PC-9 (cell line): ENCODE data around the gene EHBP1L1.

Experiments used
- EZH2 ChIP-seq: fragments of 200-600 bp; sonication (generic); IDR thresholded peaks from 2 replicates; pipeline ENCODE4 v1.8.0; 2017; ENCODE audit warnings: antibody characterized with exemption, low read depth
- TF ChIP-seq, protein P1 (sequence below): fragments of 200-600 bp; sonication (generic); conservative IDR thresholded peaks from 2 replicates; pipeline ENCODE4 v1.6.1; 2017; ENCODE audit warnings: mixed run types, antibody characterized with exemption, mild to moderate bottlenecking, moderate library complexity

DNA sequence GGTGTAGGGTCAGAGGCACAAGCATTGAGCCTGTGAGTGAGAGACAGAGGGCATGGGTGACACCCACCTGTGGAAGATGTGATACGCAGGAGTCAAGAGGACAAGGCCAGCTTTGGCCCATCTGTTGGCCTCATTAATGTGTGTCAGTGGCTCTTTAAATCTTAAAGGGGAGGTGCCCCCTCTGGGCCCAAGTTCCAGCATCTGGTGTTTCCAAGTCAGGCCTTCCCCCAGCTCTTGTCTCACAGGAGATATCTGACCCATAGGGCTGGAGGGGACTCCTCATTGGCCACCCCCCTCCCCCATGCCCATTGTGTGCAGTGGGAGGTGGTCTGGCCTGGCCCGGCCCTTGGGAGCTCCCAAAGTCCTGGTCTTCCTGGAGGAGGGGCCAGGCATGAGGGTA lies 10.8 kb downstream of the EHBP1L1 start:
- TF ChIP-seq, protein P1, sequence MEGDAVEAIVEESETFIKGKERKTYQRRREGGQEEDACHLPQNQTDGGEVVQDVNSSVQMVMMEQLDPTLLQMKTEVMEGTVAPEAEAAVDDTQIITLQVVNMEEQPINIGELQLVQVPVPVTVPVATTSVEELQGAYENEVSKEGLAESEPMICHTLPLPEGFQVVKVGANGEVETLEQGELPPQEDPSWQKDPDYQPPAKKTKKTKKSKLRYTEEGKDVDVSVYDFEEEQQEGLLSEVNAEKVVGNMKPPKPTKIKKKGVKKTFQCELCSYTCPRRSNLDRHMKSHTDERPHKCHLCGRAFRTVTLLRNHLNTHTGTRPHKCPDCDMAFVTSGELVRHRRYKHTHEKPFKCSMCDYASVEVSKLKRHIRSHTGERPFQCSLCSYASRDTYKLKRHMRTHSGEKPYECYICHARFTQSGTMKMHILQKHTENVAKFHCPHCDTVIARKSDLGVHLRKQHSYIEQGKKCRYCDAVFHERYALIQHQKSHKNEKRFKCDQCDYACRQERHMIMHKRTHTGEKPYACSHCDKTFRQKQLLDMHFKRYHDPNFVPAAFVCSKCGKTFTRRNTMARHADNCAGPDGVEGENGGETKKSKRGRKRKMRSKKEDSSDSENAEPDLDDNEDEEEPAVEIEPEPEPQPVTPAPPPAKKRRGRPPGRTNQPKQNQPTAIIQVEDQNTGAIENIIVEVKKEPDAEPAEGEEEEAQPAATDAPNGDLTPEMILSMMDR: no peak
- TF ChIP-seq EZH2: no peak
